ENCODE data around the gene ZMYM4. TPM values are rescaled to one million over a fixed set of nuclear protein-coding genes. Genes with fewer than 3 reads are reported as not detected.
"Not testable (repeated sequence)": the region's sequence is repeated elsewhere in the genome, so short reads cannot be mapped to it uniquely, and the experiment has no call there.

Gene ZMYM4
- total RNA-seq, 4 donors from 2014 or later: 27.8 to 37.7 (median 28.8) TPM

- Histone ChIP-seq H3K4me1 (peaks cover 0 to 23% (median 0%) of the 10 kb centered on the region in 3 donors), H3K27me3 (no peaks in the 10 kb centered on the region), H3K27ac (no peak overlapping the region), H3K9me3 (no peaks in the 10 kb centered on the region), H3K36me3 (no peaks in the 10 kb centered on the region), H3K4me3 (no peak overlapping the region)
- 89 to 100% methylated on average over 1 to 2 of the region's 2 CpGs for WGBS, 2 donors (ENCODE audit: low coverage in 1 of 2)
- ATAC-seq: no peak
- TF ChIP-seq POLR2A (IDR thresholded peaks at IDR 0.05): no peak
- TF ChIP-seq POLR2AphosphoS5 (IDR thresholded peaks at IDR 0.05): no peak
- TF ChIP-seq EP300 (IDR thresholded peaks at IDR 0.05): no peak
- TF ChIP-seq CTCF (IDR thresholded peaks at IDR 0.05): no peak
Observed at GRCh38 chr1:35226546-35226945, 42.0 kb upstream of the ZMYM4 start.

- Histone ChIP-seq H3K36me3 (no peaks in the 10 kb centered on the region), H3K27ac (no peak overlapping the region), H3K27me3 (no peaks in the 10 kb centered on the region), H3K4me3 (no peak overlapping the region), H3K9me3 (no peaks in the 10 kb centered on the region), H3K4me1 (no peaks in the 10 kb centered on the region)
- no peak for ATAC-seq
- TF ChIP-seq CTCF (IDR thresholded peaks at IDR 0.05) (no peak), POLR2AphosphoS5 (IDR thresholded peaks at IDR 0.05) (no peak), EP300 (IDR thresholded peaks at IDR 0.05) (no peak), POLR2A (IDR thresholded peaks at IDR 0.05) (no peak)
- WGBS, 2 donors (ENCODE audit: low coverage in 1 of 2): 67% methylated on average over 1 of the region's 1 CpG; no CpG with 5 or more reads in 1 of the 2 donors
Observed at GRCh38 chr1:35229587-35230360, 38.7 kb upstream of the ZMYM4 start.

- Histone ChIP-seq H3K27me3 (no peaks in the 10 kb centered on the region), H3K27ac (no peak overlapping the region), H3K4me1 (no peaks in the 10 kb centered on the region), H3K4me3 (no peak overlapping the region), H3K9me3 (no peaks in the 10 kb centered on the region), H3K36me3 (no peaks in the 10 kb centered on the region)
- TF ChIP-seq POLR2AphosphoS5 (IDR thresholded peaks at IDR 0.05): no peak
- TF ChIP-seq EP300 (IDR thresholded peaks at IDR 0.05): no peak
- TF ChIP-seq POLR2A (IDR thresholded peaks at IDR 0.05): no peak
- no peak for TF ChIP-seq CTCF (IDR thresholded peaks at IDR 0.05)
- no peak for ATAC-seq
- 63 to 78% methylated on average over 1 of the region's 1 CpG for WGBS, 2 donors (ENCODE audit: low coverage in 1 of 2)
Observed at GRCh38 chr1:35231287-35231686, 37.2 kb upstream of the ZMYM4 start.

- not testable (repeated sequence) for H3K4me1 ChIP-seq, ATAC-seq, H3K4me3 ChIP-seq, H3K9me3 ChIP-seq, H3K36me3 ChIP-seq, H3K27me3 ChIP-seq, H3K27ac ChIP-seq
- WGBS, 2 donors (ENCODE audit: low coverage in 1 of 2): 100% methylated on average over 2 of the region's 2 CpGs; no CpG with 5 or more reads in 1 of the 2 donors
Observed at GRCh38 chr1:35236772-35237171, 31.7 kb upstream of the ZMYM4 start.

- WGBS, 2 donors (ENCODE audit: low coverage in 1 of 2): 38 to 44% methylated on average over 1 of the region's 1 CpG
- TF ChIP-seq EP300 (IDR thresholded peaks at IDR 0.05) (no peak), POLR2AphosphoS5 (IDR thresholded peaks at IDR 0.05) (no peak), CTCF (IDR thresholded peaks at IDR 0.05) (no peak), POLR2A (IDR thresholded peaks at IDR 0.05) (no peak)
- Histone ChIP-seq H3K27ac (no peak overlapping the region), H3K4me3 (no peak overlapping the region), H3K4me1 (no peaks in the 10 kb centered on the region), H3K9me3 (no peaks in the 10 kb centered on the region), H3K27me3 (no peaks in the 10 kb centered on the region), H3K36me3 (no peaks in the 10 kb centered on the region)
- no peak for ATAC-seq
Observed at GRCh38 chr1:35243691-35244090, 24.8 kb upstream of the ZMYM4 start.
